ENCODE data around the gene PREP. TPM values are rescaled to one million over a fixed set of nuclear protein-coding genes. Genes with fewer than 3 reads are reported as not detected.
"Not testable (repeated sequence)": the region's sequence is repeated elsewhere in the genome, so short reads cannot be mapped to it uniquely, and the experiment has no call there.

PREP gene
- total and polyA plus RNA-seq, 8 donors, result 11.0 to 53.3 (median 18.1) TPM

GRCh38 chr6:105345506-105345905 is 57.4 kb downstream of the PREP start:
- H3K27me3 ChIP-seq, result no peaks in the 10 kb centered on the region
- no peak overlapping the region for H3K4me3 ChIP-seq
- intact Hi-C loops (cut with DNase I; ENCODE audit: low total_unique reads), result no loop called here
- no peak for DNase-seq
- 57 to 83% (median 77%) methylated on average over 4 of the region's 4 CpGs for WGBS, 5 donors
- H3K27ac ChIP-seq, result no peak overlapping the region
- TF ChIP-seq EP300 (IDR thresholded peaks at IDR 0.05) (no peak), CTCF (IDR thresholded peaks at IDR 0.05) (no peak), POLR2A (IDR thresholded peaks at IDR 0.05) (no peak), POLR2AphosphoS5 (IDR thresholded peaks at IDR 0.05) (no peak)
- H3K36me3 ChIP-seq, result peaks cover 0 to 35% (median 31%) of the 10 kb centered on the region in 4 donors
- H3K9me3 ChIP-seq, result no peaks in the 10 kb centered on the region
- peaks cover 0 to 9% (median 3%) of the 10 kb centered on the region in 4 donors for H3K4me1 ChIP-seq

GRCh38 chr6:105344881-105345370 is 58.0 kb downstream of the PREP start:
- intact Hi-C loops (cut with DNase I; ENCODE audit: low total_unique reads), result no loop called here
- Histone ChIP-seq H3K27ac (no peak overlapping the region), H3K9me3 (no peaks in the 10 kb centered on the region), H3K27me3 (no peaks in the 10 kb centered on the region), H3K4me3 (no peak overlapping the region), H3K4me1 (peaks cover 0 to 9% (median 3%) of the 10 kb centered on the region in 4 donors), H3K36me3 (peaks cover 0 to 34% (median 28%) of the 10 kb centered on the region in 4 donors)
- DNase-seq, result no peak
- no peak for TF ChIP-seq EP300 (IDR thresholded peaks at IDR 0.05)
- TF ChIP-seq POLR2A (IDR thresholded peaks at IDR 0.05), result no peak
- no peak for TF ChIP-seq POLR2AphosphoS5 (IDR thresholded peaks at IDR 0.05)
- no peak for TF ChIP-seq CTCF (IDR thresholded peaks at IDR 0.05)
- WGBS, 5 donors, result 89 to 97% (median 92%) methylated on average over 2 of the region's 2 CpGs

GRCh38 chr6:105338350-105338983 is 64.4 kb downstream of the PREP start:
- DNase-seq; intact Hi-C loops (cut with DNase I; ENCODE audit: low total_unique reads); H3K9me3 ChIP-seq; H3K27ac ChIP-seq; H3K4me3 ChIP-seq; H3K4me1 ChIP-seq; H3K27me3 ChIP-seq: not testable (repeated sequence)
- WGBS, 5 donors, result 94 to 97% (median 96%) methylated on average over 21 of the region's 21 CpGs
- H3K36me3 ChIP-seq, result peaks cover 0 to 18% (median 9%) of the 10 kb centered on the region in 4 donors

- H3K4me1 ChIP-seq, result no peaks in the 10 kb centered on the region
- intact Hi-C loops (cut with DNase I; ENCODE audit: low total_unique reads), result no loop called here
- peaks cover 0 to 33% (median 22%) of the 10 kb centered on the region in 4 donors for H3K36me3 ChIP-seq
- no peak for DNase-seq
- H3K27ac ChIP-seq, result no peak overlapping the region
- 62 to 81% (median 68%) methylated on average over 2 of the region's 2 CpGs for WGBS, 5 donors
- H3K4me3 ChIP-seq, result no peak overlapping the region
- H3K27me3 ChIP-seq, result no peaks in the 10 kb centered on the region
- TF ChIP-seq POLR2AphosphoS5 (IDR thresholded peaks at IDR 0.05), result no peak
- TF ChIP-seq CTCF (IDR thresholded peaks at IDR 0.05), result no peak
- TF ChIP-seq POLR2A (IDR thresholded peaks at IDR 0.05), result no peak
- no peak for TF ChIP-seq EP300 (IDR thresholded peaks at IDR 0.05)
- no peaks in the 10 kb centered on the region for H3K9me3 ChIP-seq
Measured at GRCh38 chr6:105336986-105337385, 65.9 kb downstream of the PREP start.

DNA sequence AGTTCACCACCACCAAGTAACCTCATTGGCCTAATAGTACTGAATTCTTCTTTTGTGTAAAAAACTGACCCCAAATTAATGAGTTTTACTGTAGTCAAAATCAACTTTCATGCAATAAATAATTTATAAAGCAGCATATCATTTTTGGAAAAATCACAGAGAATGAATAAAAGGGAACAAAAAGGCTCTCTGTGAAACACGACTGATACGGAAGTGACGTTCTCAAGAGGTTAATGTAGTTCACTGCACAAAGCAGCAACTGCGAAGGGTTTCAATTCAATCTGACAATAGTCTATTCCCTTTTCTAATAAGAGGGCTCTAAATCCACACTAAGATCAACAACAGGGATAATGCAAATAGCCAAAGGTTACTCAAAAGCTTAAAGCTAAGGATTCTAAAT is 70.3 kb downstream of the PREP start:
- H3K36me3 ChIP-seq, result peaks cover 0 to 66% (median 57%) of the 10 kb centered on the region in 4 donors
- H3K27me3 ChIP-seq, result no peaks in the 10 kb centered on the region
- WGBS, 5 donors, result 88 to 93% (median 89%) methylated on average over 4 of the region's 4 CpGs
- peak in 1 of 2 donors; percentile 7 for DNase-seq
- no peaks in the 10 kb centered on the region for H3K9me3 ChIP-seq
- H3K4me3 ChIP-seq, result no peak overlapping the region
- peaks cover 0 to 2% (median 0%) of the 10 kb centered on the region in 4 donors for H3K4me1 ChIP-seq
- no peak overlapping the region for H3K27ac ChIP-seq
- intact Hi-C loops (cut with DNase I; ENCODE audit: low total_unique reads), result no loop called here
- TF ChIP-seq EP300 (IDR thresholded peaks at IDR 0.05) (no peak), POLR2A (IDR thresholded peaks at IDR 0.05) (no peak), CTCF (IDR thresholded peaks at IDR 0.05) (no peak), POLR2AphosphoS5 (IDR thresholded peaks at IDR 0.05) (no peak)
